H1 (cell line): Measurements from ENCODE around the gene HEXIM2.

Experiments
- CHD2 ChIP-seq: IDR thresholded peaks from 2 replicates; pipeline ENCODE4 v1.6.1; 2012; ENCODE audit warnings: low read length, improper control_type of control experiment
- CTCF ChIP-seq, 3 experiments: IDR thresholded peaks; 1 replicate in 2 of 3; 2 replicates in 1 of 3; pipeline versions ENCODE4 v1.5.1 to v1.6.1; 2011; ENCODE audit warnings: low read length in 3 of 3, mild to moderate bottlenecking in 3 of 3, inconsistent platforms in 2 of 3, low read depth in 1 of 3, moderate library complexity in 1 of 3; ENCODE audit not compliant: insufficient read depth in 1 of 3; ENCODE audit errors: control extremely low read depth in 1 of 3
- EP300 ChIP-seq, 2 experiments: IDR thresholded peaks; 1 replicate in 1 of 2; 2 replicates in 1 of 2; pipeline ENCODE4 v1.6.1; 2011 to 2012; ENCODE audit warnings: low read depth in 2 of 2, low read length in 2 of 2, mild to moderate bottlenecking in 2 of 2, borderline replicate concordance in 1 of 2, inconsistent platforms in 1 of 2, moderate library complexity in 1 of 2
- TEAD4 ChIP-seq: IDR thresholded peaks from 2 replicates; pipeline ENCODE4 v1.6.1; 2012; ENCODE audit warnings: low read depth, low read length, inconsistent platforms, mixed read lengths
- TF ChIP-seq, protein P1 (sequence below): fragments of 300-600 bp; sonication (generic); IDR thresholded peaks from 2 replicates; pipeline ENCODE4 v1.7.1; 2012; ENCODE audit warnings: low read length, moderate library complexity, mild to moderate bottlenecking, inconsistent platforms; ENCODE audit not compliant: insufficient replicate concordance
- TF ChIP-seq, protein P2 (sequence below): IDR thresholded peaks from 2 replicates; pipeline ENCODE4 v1.6.1; 2012; ENCODE audit warnings: low read length, inconsistent platforms

DNA sequence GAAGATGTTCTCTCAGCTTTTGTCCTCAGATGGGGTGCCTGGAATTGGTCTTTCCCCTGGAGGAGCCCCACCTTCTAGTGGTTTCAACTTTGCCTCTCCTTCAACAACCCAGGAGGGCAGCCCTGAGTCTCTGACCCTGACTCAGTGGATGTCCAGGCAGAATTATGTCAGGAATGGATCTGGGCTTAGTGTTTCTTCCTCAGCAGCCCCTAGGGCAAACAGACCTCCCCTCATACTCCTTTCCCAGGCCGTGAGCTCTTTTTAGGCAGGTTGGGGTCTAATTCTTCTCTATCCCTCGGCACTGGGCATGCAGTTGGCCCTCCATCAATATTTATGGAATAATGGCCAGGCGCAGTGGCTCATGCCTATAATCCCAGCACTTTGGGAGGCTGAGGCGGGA lies 39.8 kb downstream of the HEXIM2 start:
- TF ChIP-seq CHD2, result no peak
- TF ChIP-seq, protein P1, sequence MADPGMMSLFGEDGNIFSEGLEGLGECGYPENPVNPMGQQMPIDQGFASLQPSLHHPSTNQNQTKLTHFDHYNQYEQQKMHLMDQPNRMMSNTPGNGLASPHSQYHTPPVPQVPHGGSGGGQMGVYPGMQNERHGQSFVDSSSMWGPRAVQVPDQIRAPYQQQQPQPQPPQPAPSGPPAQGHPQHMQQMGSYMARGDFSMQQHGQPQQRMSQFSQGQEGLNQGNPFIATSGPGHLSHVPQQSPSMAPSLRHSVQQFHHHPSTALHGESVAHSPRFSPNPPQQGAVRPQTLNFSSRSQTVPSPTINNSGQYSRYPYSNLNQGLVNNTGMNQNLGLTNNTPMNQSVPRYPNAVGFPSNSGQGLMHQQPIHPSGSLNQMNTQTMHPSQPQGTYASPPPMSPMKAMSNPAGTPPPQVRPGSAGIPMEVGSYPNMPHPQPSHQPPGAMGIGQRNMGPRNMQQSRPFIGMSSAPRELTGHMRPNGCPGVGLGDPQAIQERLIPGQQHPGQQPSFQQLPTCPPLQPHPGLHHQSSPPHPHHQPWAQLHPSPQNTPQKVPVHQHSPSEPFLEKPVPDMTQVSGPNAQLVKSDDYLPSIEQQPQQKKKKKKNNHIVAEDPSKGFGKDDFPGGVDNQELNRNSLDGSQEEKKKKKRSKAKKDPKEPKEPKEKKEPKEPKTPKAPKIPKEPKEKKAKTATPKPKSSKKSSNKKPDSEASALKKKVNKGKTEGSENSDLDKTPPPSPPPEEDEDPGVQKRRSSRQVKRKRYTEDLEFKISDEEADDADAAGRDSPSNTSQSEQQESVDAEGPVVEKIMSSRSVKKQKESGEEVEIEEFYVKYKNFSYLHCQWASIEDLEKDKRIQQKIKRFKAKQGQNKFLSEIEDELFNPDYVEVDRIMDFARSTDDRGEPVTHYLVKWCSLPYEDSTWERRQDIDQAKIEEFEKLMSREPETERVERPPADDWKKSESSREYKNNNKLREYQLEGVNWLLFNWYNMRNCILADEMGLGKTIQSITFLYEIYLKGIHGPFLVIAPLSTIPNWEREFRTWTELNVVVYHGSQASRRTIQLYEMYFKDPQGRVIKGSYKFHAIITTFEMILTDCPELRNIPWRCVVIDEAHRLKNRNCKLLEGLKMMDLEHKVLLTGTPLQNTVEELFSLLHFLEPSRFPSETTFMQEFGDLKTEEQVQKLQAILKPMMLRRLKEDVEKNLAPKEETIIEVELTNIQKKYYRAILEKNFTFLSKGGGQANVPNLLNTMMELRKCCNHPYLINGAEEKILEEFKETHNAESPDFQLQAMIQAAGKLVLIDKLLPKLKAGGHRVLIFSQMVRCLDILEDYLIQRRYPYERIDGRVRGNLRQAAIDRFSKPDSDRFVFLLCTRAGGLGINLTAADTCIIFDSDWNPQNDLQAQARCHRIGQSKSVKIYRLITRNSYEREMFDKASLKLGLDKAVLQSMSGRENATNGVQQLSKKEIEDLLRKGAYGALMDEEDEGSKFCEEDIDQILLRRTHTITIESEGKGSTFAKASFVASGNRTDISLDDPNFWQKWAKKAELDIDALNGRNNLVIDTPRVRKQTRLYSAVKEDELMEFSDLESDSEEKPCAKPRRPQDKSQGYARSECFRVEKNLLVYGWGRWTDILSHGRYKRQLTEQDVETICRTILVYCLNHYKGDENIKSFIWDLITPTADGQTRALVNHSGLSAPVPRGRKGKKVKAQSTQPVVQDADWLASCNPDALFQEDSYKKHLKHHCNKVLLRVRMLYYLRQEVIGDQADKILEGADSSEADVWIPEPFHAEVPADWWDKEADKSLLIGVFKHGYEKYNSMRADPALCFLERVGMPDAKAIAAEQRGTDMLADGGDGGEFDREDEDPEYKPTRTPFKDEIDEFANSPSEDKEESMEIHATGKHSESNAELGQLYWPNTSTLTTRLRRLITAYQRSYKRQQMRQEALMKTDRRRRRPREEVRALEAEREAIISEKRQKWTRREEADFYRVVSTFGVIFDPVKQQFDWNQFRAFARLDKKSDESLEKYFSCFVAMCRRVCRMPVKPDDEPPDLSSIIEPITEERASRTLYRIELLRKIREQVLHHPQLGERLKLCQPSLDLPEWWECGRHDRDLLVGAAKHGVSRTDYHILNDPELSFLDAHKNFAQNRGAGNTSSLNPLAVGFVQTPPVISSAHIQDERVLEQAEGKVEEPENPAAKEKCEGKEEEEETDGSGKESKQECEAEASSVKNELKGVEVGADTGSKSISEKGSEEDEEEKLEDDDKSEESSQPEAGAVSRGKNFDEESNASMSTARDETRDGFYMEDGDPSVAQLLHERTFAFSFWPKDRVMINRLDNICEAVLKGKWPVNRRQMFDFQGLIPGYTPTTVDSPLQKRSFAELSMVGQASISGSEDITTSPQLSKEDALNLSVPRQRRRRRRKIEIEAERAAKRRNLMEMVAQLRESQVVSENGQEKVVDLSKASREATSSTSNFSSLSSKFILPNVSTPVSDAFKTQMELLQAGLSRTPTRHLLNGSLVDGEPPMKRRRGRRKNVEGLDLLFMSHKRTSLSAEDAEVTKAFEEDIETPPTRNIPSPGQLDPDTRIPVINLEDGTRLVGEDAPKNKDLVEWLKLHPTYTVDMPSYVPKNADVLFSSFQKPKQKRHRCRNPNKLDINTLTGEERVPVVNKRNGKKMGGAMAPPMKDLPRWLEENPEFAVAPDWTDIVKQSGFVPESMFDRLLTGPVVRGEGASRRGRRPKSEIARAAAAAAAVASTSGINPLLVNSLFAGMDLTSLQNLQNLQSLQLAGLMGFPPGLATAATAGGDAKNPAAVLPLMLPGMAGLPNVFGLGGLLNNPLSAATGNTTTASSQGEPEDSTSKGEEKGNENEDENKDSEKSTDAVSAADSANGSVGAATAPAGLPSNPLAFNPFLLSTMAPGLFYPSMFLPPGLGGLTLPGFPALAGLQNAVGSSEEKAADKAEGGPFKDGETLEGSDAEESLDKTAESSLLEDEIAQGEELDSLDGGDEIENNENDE, result no peak
- TF ChIP-seq, protein P2, sequence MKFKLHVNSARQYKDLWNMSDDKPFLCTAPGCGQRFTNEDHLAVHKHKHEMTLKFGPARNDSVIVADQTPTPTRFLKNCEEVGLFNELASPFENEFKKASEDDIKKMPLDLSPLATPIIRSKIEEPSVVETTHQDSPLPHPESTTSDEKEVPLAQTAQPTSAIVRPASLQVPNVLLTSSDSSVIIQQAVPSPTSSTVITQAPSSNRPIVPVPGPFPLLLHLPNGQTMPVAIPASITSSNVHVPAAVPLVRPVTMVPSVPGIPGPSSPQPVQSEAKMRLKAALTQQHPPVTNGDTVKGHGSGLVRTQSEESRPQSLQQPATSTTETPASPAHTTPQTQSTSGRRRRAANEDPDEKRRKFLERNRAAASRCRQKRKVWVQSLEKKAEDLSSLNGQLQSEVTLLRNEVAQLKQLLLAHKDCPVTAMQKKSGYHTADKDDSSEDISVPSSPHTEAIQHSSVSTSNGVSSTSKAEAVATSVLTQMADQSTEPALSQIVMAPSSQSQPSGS, result no peak
- no peak for TF ChIP-seq CTCF (IDR thresholded peaks at IDR 0.05; ENCODE audit: control extremely low read depth in 1 of 3, insufficient read depth in 1 of 3, low read depth in 1 of 3, low read length in 3 of 3)
- TF ChIP-seq TEAD4, result no peak
- TF ChIP-seq EP300 (IDR thresholded peaks at IDR 0.05; ENCODE audit: borderline replicate concordance in 1 of 2, low read depth in 2 of 2, low read length in 2 of 2), result no peak
